GM21786 (cell line): ENCODE results near the gene PRG2.
A peak's percentile ranks its signal among the peaks of the same experiment; 100 is the strongest.
"Not testable (repeated sequence)": the region's sequence is repeated elsewhere in the genome, so short reads cannot be mapped to it uniquely, and the experiment has no call there.

Experiments
- ATAC-seq: cut with Tn5 transposase; IDR thresholded peaks from one replicate; pipeline ENCODE4 v1.9.1; 2021; ENCODE audit not compliant: unreplicated experiment

The PRG2 gene

DNA sequence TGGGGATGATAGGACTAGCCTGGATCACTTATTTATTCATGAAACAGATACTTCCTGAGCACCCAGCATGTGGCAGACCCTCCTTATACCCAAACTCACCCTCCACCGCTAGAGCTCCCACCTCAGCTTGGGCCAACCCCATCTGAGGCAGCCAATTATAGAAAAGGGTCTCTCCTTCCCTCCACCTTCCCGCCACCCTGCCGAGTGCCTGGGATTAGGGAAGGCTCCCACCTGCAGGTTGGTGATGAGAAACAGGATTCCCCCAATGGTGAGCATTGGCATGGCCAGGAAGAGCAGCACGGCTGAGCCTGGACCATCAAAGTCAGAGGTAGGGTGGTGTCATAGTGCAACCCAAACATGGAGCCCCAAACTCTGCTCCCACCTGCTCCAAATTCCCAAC lies 30.6 kb upstream of the PRG2 start:
- ATAC-seq = no peak

- ATAC-seq = no peak
These were observed 28.7 kb upstream of the PRG2 start for GRCh38 chr11:57419146-57419545.

- no peak for ATAC-seq
These were observed 27.7 kb upstream of the PRG2 start for GRCh38 chr11:57418131-57418530.

- no peak for ATAC-seq
These were observed 26.6 kb upstream of the PRG2 start for GRCh38 chr11:57417056-57417455.

- ATAC-seq = no peak
These were observed 26.0 kb upstream of the PRG2 start for GRCh38 chr11:57416436-57416835.

DNA sequence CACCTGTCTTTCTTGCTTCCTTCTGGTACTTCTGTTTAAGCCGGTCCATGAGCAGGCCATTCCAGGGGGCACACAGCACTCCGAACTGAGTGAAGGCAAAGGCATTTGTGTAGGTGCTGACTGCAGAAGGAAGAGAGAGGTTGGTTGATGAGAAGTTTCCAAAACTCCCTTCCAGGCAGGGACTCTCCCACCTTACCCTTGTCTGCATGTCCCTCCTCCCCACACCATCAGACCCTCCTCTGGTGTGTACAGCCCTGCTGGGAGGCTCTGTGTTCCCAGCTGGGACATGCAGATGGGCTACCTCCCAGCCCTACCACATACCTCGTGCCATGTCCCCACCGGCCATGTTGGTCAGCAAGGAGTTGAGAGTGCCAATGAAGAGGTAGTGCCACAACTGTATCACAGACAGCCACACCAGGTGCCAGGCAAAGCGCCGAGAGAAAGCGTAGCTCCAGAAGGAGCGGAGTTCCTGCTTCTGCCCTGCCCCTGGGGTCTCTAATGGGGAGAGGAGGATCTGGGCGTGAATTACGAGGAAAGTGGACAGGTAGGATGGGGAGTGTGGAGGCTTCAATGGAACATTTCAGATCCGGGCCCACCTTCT lies 24.3 kb upstream of the PRG2 start:
- ATAC-seq = no peak

- no peak for ATAC-seq
These were observed 23.2 kb upstream of the PRG2 start for GRCh38 chr11:57413681-57414080.

DNA sequence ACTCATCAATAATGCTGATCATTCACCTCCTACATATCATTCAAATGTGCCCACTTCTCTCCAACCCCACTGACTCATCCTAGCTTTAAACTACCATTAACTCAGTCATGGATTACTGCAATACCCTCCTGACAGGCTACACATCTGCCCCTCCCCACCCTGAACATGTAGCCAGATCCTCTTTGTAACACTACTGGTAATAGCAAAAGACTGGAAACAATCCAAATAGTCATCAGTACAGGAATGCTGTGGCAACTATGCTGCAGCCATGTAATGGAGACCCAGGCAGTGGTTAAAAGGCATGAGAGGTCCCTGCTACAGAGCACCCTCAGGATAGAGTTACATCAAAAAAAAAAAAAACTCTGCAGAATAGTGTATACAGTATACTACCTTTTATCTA lies 19.8 kb upstream of the PRG2 start:
- no peak for ATAC-seq

DNA sequence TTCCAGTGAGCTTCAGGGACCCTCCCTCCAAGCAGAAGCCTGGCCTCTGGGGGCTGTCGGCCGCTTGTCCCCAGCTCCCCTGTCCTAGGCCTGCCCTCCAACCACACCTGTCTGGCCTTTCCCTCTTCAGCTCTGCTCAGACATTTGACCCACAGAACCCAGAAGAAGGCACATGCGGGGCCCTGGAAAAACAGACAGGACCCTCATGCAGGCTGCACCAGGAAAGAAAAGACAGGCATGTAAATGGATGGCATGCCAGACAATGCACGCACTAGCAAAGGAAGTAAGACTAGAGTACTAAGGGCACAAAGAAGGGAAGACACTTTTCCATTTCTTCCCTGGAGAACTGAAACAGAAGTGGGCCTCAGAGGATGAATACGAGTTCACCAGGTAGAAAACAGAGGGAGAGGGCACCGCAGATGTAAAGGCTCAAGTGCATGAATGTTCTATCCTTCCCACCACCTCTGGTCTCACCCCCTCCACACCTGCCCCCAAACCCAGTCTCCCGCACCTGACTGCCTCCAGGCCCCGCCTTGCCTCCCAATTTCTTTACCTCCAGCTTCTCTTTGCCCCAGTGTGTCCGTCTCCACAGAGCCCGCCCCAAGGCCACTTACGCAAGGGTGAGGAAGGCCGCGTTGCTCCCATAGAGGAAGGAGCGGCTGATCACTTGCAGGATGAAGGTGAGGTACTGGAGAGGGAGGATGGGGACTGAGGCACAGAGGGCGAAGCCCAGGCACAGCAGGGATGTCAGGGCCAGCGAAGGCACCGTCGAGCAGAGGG lies 19.1 kb upstream of the PRG2 start:
- no peak for ATAC-seq

- no peak for ATAC-seq
These were observed 18.3 kb upstream of the PRG2 start for GRCh38 chr11:57408771-57409170.

DNA sequence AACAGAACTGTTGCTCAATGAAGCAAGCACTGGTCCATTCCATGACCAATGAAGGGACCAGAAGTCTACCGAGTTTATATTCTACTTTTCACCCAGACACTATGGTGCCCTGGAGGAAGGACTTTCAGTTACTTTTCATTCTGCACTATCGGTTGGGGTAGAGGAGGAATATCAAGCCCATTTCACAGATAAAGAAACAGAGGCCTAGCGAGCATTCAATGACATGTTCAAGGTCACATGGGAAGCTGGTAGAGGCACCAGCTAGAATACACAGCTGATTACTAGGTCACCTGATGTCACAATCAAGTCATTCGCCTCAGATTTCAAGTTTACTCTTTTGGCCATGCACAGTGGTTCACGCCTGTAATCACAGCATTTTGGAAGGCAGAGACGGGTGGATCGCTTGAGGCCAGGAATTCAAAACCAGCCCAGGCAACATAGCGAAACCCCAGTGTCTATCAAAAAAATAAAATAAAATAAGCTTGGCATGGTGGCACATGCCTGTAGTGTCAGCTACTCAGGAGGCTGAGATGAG lies 17.6 kb upstream of the PRG2 start:
- ATAC-seq = no peak

DNA sequence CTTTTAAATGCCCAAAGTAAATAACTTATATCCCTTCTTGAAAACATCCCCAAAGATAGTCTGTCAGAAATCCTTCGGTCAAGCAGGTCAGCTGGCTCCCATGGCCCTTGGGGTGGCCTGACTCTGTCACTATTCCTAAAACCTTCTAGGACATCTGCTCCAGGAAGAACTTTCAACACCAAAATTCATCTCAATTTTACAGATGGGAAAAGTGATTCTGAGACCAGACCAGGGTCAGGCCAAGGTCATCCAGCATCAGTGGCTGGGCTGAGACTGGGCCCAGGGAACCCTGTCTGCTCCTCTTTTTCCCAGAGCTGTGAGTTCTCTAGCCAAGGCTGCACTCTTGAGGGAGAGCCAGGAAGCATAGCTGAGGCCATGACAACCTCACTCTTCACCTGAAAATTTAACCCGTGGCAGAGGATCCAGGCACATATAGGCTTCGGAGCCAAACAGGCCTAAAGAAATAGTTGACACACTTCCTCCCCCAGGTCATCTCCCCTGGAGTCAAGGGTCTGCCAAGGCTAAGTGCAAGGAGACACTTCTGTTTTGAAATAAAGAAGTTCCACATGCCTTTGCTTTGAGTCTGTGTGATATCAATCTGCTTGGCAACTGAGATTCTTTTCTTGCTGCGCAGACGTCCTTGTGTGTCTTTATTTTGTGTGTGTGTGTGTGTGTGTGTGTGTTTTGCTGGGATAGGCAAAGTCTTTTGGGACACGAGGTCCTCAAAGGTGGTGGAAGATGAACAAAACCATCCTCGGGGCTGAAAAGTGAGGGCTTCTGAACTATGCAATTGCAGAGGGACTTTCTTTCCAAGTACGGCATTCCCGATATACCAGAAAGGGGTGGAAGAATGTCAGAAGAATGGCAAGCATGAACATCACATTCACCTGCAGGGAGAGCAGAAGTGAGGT lies 16.8 kb upstream of the PRG2 start:
- ATAC-seq = no peak

DNA sequence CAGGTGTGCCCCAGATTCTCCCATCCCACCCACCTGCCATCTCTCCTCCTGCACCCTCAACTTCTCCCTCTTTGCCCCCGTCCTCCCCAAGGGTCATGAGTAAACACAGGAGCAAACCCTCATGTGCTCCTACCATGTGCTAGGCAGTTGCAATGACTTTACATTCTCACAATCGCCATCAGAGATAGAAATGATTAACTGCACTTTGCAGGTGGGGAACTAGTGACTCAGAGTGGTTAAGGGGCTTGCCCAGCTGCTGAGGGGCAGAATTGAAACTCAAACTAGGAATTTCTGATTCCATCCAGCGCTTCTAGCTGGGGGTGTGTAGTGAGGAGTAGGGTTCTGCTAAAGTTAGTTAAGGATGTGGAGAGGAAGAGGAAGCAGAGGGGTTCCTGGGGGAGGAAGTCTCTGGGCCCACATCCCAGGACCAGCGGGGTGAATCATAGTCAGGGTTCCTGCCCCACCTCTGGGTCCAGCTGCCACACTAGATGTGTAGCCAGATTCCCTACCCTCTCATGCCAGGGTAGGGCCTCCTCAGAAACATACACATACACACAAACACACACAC lies 16.0 kb upstream of the PRG2 start:
- peak; percentile 83 for ATAC-seq

GRCh38 chr11:57405271-57405860 lies 14.9 kb upstream of the PRG2 start:
- ATAC-seq = no peak

DNA sequence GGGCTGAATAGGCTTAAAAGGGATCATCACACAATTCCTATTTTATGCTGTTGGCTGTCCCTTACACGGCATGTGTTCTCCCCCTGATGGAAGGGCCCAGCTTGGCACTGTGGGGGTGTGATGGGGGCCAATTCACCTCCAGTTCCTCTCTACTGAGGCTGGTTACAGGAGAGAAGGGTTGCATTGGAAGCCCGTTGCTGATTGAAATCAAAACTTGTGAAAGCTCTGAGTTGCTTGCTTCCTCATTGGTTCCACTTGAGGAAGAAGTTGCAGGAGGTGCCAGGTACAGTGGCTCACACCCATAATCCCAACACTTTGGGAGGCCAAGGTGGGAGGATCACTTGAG lies 13.3 kb upstream of the PRG2 start:
- no peak for ATAC-seq

- ATAC-seq = not testable (repeated sequence)
These were observed 12.8 kb upstream of the PRG2 start for GRCh38 chr11:57403003-57403801.

DNA sequence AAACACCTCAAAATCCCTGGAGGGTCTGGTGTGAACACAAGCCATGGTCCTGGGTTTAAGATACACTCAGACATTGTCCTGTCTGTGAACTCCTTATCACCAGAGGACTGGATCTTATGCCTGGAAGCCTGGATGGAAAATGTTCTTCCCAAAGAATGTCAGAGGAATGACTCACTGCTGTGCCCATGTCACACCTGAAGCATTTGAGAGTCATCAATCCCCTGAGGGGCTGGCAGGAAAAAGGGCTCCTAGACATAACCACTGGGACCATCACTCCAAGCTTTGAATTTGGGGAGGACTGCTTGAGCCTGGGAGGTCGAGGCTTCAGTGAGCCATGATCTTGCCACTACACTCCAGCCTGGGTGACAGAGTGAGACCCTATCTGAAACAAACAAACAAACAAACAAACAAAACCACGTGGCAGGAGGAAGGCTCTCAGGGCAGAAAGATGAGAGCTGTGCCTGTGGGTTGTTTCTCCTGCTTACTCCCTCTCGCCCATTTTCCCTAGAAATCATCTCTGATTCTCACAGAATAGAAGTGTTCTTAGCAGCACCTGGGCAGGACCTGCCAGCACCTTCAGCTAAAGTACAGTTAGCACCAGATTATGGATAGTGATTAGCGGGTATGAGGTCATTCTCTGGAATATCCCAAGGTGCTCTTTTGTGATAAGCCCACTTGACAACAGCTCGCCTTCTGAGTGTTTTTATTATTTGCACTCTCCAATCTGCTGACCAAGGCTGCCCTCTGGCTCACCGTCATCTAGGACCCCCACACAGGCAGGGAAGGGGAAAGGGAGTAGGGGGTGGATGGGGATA lies 11.9 kb upstream of the PRG2 start:
- no peak for ATAC-seq

DNA sequence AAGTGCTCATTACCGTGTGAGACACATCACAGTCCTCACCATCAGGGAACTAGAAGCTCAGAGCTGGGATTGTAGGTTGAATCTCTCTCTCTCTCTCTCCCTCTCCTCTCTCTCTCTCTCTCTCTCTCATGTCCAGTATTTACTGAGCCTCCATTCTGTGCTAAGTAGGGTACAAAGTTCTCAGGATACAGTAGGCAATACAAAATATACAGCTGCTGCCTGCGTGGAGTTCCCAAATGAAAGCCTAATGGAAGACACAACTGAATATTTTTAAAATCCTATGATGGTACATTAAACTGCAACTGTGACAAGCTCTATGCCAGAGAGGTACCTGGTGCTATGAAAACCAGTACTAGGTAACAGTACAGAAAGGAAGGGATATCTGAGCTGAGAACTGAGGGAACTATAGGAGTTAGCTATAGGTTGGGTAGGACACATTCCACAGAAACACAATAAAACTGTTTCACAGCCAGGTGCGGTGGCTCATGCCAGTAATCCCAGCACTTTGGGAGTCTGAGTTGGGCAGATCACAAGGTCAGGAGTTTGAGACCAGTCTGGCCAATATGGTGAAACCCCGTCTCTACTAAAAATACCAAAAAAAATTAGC lies 9.6 kb upstream of the PRG2 start:
- no peak for ATAC-seq

DNA sequence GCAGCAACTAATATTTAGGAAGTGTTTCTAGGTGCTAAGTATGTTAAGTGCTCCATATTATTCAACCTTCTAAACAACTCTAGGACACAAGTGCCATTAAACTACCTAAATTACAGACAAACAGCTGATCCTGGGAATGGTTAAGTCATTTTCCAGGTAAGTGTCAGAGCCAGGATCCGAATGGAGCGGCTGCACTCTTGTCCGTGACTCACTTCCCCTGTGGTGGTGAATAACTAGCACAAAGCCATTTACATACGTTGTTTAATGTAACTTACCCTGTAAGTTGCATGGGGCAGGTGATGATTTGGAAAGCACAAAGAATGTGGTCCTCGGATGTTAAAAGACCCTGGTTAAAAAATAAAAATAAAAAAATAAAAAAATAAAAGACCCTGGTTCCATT lies 8.8 kb upstream of the PRG2 start:
- ATAC-seq = no peak
